T-helper 2 cell treated with Interferon-gamma antibody and Interleukin-4, amounts not matched to agents 5 μg/mL and 100 μg/mL, for 36 hours (primary cell): Measurements from ENCODE around the gene RPS8.
A peak's percentile ranks its signal among the peaks of the same experiment; 100 is the strongest.
"Not testable (repeated sequence)": the region's sequence is repeated elsewhere in the genome, so short reads cannot be mapped to it uniquely, and the experiment has no call there.

ENCODE experiments used
- DNase-seq: peaks from one replicate; pipeline ENCODE4 v3.0.0; 2021; ENCODE audit warnings: low spot score
- H3K27ac Mint-ChIP-seq: one replicate; pipeline ENCODE4 v1.8.0; 2021; ENCODE audit warnings: mild to moderate bottlenecking, mixed read lengths
- H3K27me3 Mint-ChIP-seq: one replicate; pipeline ENCODE4 v1.8.0; 2021; ENCODE audit warnings: low read depth, mixed read lengths
- H3K36me3 Mint-ChIP-seq: one replicate; pipeline ENCODE4 v1.8.0; 2021; ENCODE audit warnings: low read depth, mixed read lengths
- H3K4me1 Mint-ChIP-seq: one replicate; pipeline ENCODE4 v1.8.0; 2021; ENCODE audit warnings: low read depth, mixed read lengths
- H3K4me3 Mint-ChIP-seq: one replicate; pipeline ENCODE4 v1.8.0; 2022; ENCODE audit warnings: mild to moderate bottlenecking, moderate library complexity, mixed read lengths
- H3K9me3 Mint-ChIP-seq: one replicate; pipeline ENCODE4 v1.8.0; 2021; ENCODE audit warnings: mixed read lengths

RPS8 gene

GRCh38 chr1:44775078-44775929 is at the start of gene RPS8:
TSS of gene RPS8 (plus strand) at chr1:44775540. CDS start at chr1:44775597, 57 bp downstream.
- DNase-seq, result peak; percentile 90
- no peaks in the 10 kb centered on the region for H3K27me3 Mint-ChIP-seq
- no peaks in the 10 kb centered on the region for H3K9me3 Mint-ChIP-seq
- H3K4me3 Mint-ChIP-seq, result peak within 1 kb of the TSS; percentile 94
- peaks cover 27% of the 10 kb centered on the region for H3K4me1 Mint-ChIP-seq
- H3K27ac Mint-ChIP-seq, result peak within 1 kb of the TSS; percentile 98
- H3K36me3 Mint-ChIP-seq, result peaks cover 46% of the 10 kb centered on the region

- Mint-ChIP-seq H3K36me3 (peaks cover 5% of the 10 kb centered on the region), H3K4me1 (peaks cover 29% of the 10 kb centered on the region), H3K27ac (peak within 1 kb of the TSS; percentile 100), H3K9me3 (no peaks in the 10 kb centered on the region), H3K4me3 (peak within 1 kb of the TSS; percentile 72), H3K27me3 (no peaks in the 10 kb centered on the region)
- peak; percentile 89 for DNase-seq
Measured at GRCh38 chr1:44730741-44731512, 44.4 kb upstream of the RPS8 start, which contains the start of gene RNU5D-1. TSS of gene RNU5D-1 (minus strand) at chr1:44731170.

- H3K27ac Mint-ChIP-seq, result no peak overlapping the region
- peaks cover 20% of the 10 kb centered on the region for H3K4me1 Mint-ChIP-seq
- H3K9me3 Mint-ChIP-seq, result no peaks in the 10 kb centered on the region
- H3K36me3 Mint-ChIP-seq, result no peaks in the 10 kb centered on the region
- no peak overlapping the region for H3K4me3 Mint-ChIP-seq
- no peak for DNase-seq
- no peaks in the 10 kb centered on the region for H3K27me3 Mint-ChIP-seq
Measured at GRCh38 chr1:44733365-44733764, 42.0 kb upstream of the RPS8 start.

- no peaks in the 10 kb centered on the region for H3K27me3 Mint-ChIP-seq
- H3K27ac Mint-ChIP-seq, result no peak overlapping the region
- no peaks in the 10 kb centered on the region for H3K36me3 Mint-ChIP-seq
- DNase-seq, result no peak
- no peak overlapping the region for H3K4me3 Mint-ChIP-seq
- H3K4me1 Mint-ChIP-seq, result peaks cover 20% of the 10 kb centered on the region
- H3K9me3 Mint-ChIP-seq, result no peaks in the 10 kb centered on the region
Measured at GRCh38 chr1:44733784-44734183, 41.6 kb upstream of the RPS8 start.

- Mint-ChIP-seq H3K4me3 (no peak overlapping the region), H3K9me3 (no peaks in the 10 kb centered on the region), H3K36me3 (peaks cover 5% of the 10 kb centered on the region), H3K27me3 (no peaks in the 10 kb centered on the region), H3K4me1 (peaks cover 13% of the 10 kb centered on the region), H3K27ac (no peak overlapping the region)
- DNase-seq, result no peak
Measured at GRCh38 chr1:44735992-44736391, 39.3 kb upstream of the RPS8 start.

- Mint-ChIP-seq H3K4me3 (peak overlapping the region; percentile 95), H3K4me1 (peaks cover 17% of the 10 kb centered on the region), H3K36me3 (peaks cover 24% of the 10 kb centered on the region), H3K27ac (peak overlapping the region; percentile 95)
- not testable (repeated sequence) for H3K27me3 Mint-ChIP-seq, DNase-seq, H3K9me3 Mint-ChIP-seq
Measured at GRCh38 chr1:44738953-44739306, 36.4 kb upstream of the RPS8 start.

GRCh38 chr1:44739307-44740178 is 35.8 kb upstream of the RPS8 start, which contains the start of gene KIF2C:
TSS of gene KIF2C (plus strand) at chr1:44739837. CDS start at chr1:44739933, 96 bp downstream.
- Mint-ChIP-seq H3K9me3 (no peaks in the 10 kb centered on the region), H3K27me3 (no peaks in the 10 kb centered on the region), H3K36me3 (peaks cover 30% of the 10 kb centered on the region), H3K27ac (peak within 1 kb of the TSS; percentile 95), H3K4me1 (peaks cover 22% of the 10 kb centered on the region), H3K4me3 (peak within 1 kb of the TSS; percentile 95)
- peak; percentile 96 for DNase-seq

GRCh38 chr1:44740179-44740617 is 35.1 kb upstream of the RPS8 start:
- H3K27ac Mint-ChIP-seq, result peak overlapping the region; percentile 95
- H3K36me3 Mint-ChIP-seq, result peaks cover 32% of the 10 kb centered on the region
- no peaks in the 10 kb centered on the region for H3K27me3 Mint-ChIP-seq

GRCh38 chr1:44743211-44743610 is 32.1 kb upstream of the RPS8 start:
- no peaks in the 10 kb centered on the region for H3K27me3 Mint-ChIP-seq
- H3K4me3 Mint-ChIP-seq, result peak overlapping the region; percentile 25
- no peaks in the 10 kb centered on the region for H3K9me3 Mint-ChIP-seq
- peaks cover 32% of the 10 kb centered on the region for H3K4me1 Mint-ChIP-seq
- peak overlapping the region; percentile 35 for H3K27ac Mint-ChIP-seq
- peaks cover 54% of the 10 kb centered on the region for H3K36me3 Mint-ChIP-seq
- no peak for DNase-seq

More at GRCh38 chr1:44740179-44740617, 35.1 kb upstream of the RPS8 start:
- H3K9me3 Mint-ChIP-seq, result no peaks in the 10 kb centered on the region
- H3K4me1 Mint-ChIP-seq, result peaks cover 24% of the 10 kb centered on the region
- peak overlapping the region; percentile 95 for H3K4me3 Mint-ChIP-seq
- no peak for DNase-seq

GRCh38 chr1:44747878-44748277 is 27.5 kb upstream of the RPS8 start:
- Mint-ChIP-seq H3K36me3 (peaks cover 57% of the 10 kb centered on the region), H3K9me3 (no peaks in the 10 kb centered on the region), H3K27me3 (no peaks in the 10 kb centered on the region), H3K4me3 (no peak overlapping the region), H3K4me1 (peaks cover 24% of the 10 kb centered on the region), H3K27ac (peak overlapping the region; percentile 31)
- no peak for DNase-seq

GRCh38 chr1:44757420-44757819 is 17.9 kb upstream of the RPS8 start:
- Mint-ChIP-seq H3K27me3 (no peaks in the 10 kb centered on the region), H3K36me3 (peaks cover 70% of the 10 kb centered on the region), H3K9me3 (no peaks in the 10 kb centered on the region), H3K4me3 (no peak overlapping the region), H3K27ac (no peak overlapping the region), H3K4me1 (peaks cover 4% of the 10 kb centered on the region)
- DNase-seq, result no peak

- H3K4me1 Mint-ChIP-seq, result peaks cover 4% of the 10 kb centered on the region
- H3K27ac Mint-ChIP-seq, result no peak overlapping the region
- H3K36me3 Mint-ChIP-seq, result peaks cover 71% of the 10 kb centered on the region
- no peak overlapping the region for H3K4me3 Mint-ChIP-seq
- DNase-seq, result no peak
- H3K27me3 Mint-ChIP-seq, result no peaks in the 10 kb centered on the region
- H3K9me3 Mint-ChIP-seq, result no peaks in the 10 kb centered on the region
Measured at GRCh38 chr1:44759077-44759476, 16.3 kb upstream of the RPS8 start.

- no peak overlapping the region for H3K4me3 Mint-ChIP-seq
- peaks cover 65% of the 10 kb centered on the region for H3K36me3 Mint-ChIP-seq
- no peak for DNase-seq
- H3K27ac Mint-ChIP-seq, result no peak overlapping the region
- peaks cover 4% of the 10 kb centered on the region for H3K4me1 Mint-ChIP-seq
- no peaks in the 10 kb centered on the region for H3K27me3 Mint-ChIP-seq
- H3K9me3 Mint-ChIP-seq, result no peaks in the 10 kb centered on the region
Measured at GRCh38 chr1:44760876-44761275, 14.5 kb upstream of the RPS8 start.
